HuH-7.5 (cell line): Measurements from ENCODE around the gene VAMP1.
"Not testable (repeated sequence)": the region's sequence is repeated elsewhere in the genome, so short reads cannot be mapped to it uniquely, and the experiment has no call there.

ENCODE experiments used
- DNase-seq: peaks from one replicate; pipeline ENCODE4 v3.0.0; 2011; ENCODE audit warnings: low spot score

VAMP1 gene

DNA sequence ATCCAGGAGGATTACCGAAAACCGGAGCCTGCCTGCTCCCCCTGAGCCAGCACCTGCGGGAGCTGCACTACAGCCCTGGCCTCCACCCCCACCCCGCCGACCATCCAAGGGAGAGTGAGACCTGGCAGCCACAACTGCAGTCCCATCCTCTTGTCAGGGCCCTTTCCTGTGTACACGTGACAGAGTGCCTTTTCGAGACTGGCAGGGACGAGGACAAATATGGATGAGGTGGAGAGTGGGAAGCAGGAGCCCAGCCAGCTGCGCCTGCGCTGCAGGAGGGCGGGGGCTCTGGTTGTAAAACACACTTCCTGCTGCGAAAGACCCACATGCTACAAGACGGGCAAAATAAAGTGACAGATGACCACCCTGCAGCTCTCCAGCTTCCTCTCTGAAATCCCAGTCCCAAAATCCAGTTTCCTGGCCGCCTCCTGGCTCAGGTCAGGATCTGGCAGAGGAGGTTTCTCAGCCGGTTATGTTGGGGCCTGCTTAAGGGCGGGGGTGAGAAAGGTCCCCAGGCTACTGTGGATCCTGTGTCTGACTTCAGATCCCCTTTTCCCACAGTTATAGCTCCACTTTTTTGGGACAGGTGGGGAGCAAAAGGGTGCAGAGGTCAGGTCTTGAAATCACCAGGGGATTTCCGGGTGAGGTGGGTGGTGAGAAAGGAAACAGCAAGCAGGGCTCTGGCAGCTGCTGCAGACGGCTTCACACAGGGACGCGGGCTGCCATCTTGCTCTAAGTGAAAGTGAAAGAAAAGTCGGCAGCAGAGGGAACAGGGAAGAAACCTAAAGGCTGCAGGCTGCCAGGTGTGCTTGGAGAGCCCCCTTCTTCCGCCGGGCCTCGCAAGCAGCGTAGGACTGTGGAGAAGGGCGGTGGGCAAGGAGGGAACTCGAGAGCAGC lies 18.9 kb downstream of the VAMP1 start, which contains the start of gene TAPBPL:
TSS of gene TAPBPL (plus strand) at position 695 of the 897 bp plus-strand sequence. CDS start 207 bp downstream, outside the sequence.
- DNase-seq = peak; percentile 72

DNA sequence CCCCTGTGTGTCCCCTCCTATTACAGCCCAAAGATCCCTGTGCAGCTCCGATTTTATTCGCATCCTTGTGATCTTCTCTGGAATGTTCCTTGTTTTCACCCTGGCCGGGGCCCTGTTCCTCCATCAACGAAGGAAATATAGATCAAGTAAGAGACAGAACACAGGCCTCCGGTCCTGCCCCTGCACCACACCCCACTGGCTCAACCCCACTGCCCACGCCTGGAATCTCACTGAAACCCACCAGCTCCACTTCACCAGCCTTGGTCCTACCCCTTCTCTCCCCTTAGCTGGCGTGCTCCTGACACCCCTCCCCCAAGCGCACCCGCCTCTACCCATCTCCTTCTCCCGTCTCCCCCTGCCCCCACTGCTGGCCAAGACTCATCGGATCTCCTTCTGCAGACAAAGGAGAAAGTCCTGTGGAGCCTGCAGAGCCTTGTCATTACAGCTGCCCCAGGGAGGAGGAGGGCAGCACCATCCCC lies 19.6 kb downstream of the VAMP1 start:
- no peak for DNase-seq

DNA sequence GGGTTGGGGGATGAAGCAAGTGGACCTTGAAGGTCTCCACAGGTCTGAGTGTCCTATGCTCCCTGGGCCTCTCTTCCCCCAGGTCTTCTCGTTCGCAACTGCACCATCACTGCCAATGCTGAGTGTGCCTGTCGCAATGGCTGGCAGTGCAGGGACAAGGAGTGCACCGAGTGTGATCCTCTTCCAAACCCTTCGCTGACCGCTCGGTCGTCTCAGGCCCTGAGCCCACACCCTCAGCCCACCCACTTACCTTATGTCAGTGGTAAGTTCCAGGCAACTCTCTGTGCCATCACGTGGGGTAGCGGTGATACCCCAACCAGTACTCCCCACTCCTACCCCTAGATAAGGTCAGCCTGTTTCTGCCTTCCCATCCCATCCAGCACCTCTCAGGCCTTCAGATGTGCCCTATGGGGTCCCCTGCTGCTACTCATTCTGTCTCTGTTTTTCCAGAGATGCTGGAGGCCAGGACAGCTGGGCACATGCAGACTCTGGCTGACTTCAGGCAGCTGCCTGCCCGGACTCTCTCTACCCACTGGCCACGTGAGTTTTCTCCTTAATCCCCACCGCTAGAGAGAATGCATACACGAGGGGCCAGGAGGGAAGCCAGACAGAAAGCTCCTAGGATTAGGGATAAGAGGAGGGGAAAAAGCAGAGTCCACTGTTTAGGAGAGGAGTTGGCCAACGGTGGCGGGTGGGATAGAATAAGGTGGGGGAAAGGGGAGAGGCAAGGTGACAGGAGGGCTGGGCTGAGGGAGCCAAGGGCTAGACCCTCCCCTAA lies 20.2 kb downstream of the VAMP1 start:
- no peak for DNase-seq

DNA sequence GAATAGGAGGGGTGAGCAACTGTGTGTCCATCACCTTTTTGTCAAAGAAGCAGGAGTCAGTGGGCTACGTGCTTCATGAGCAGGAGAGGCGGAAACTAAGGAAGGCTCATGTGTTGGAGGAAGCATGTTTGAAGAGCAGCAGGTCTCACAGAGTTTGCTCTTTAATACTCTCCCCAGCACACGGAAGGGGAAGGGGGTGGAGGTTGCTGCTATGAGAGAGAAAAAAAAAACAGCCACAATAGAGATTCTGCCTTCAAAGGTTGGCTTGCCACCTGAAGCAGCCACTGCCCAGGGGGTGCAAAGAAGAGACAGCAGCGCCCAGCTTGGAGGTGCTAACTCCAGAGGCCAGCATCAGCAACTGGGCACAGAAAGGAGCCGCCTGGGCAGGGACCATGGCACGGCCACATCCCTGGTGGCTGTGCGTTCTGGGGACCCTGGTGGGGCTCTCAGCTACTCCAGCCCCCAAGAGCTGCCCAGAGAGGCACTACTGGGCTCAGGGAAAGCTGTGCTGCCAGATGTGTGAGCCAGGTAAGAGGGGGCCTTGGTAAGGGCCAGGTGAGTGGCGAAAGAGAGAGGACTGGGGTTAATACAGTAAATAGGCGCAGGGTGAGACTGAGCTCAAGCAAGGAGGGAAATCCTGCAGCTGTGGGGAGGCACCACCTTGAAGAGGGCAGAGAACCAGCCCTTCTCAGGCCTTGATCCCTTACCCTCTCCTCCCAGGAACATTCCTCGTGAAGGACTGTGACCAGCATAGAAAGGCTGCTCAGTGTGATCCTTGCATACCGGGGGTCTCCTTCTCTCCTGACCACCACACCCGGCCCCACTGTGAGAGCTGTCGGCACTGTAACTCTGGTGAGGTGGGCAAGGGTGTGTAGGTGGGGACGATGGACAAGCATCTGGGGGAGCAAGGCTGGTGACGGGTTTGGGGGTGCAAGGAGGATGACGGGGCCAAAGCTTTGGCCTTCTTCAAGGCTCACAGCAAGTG lies 25.5 kb downstream of the VAMP1 start, which contains the start of gene CD27:
TSS of gene CD27 (plus strand) at position 252 of the 985 bp plus-strand sequence. CDS start at position 393, 141 bp downstream.
- DNase-seq = no peak

DNA sequence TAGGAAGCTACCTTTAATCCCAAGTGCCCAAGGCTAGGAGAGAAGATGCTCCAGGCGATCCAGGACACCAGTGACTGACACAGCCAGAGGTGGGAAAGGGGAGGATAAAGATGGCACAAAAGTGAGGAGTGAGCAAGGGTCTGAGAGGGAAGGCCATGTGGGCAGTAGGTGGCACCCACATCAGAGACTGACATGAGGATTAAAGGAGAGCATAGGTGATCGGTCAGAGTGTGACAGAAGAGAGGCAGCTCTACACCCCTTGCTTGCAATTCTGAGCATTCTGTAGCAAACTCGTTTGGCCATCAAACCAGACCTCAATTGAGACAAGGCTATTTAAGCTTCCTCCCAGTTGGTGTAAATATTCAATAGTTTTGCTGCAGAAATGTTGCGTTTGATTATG lies 26.4 kb downstream of the VAMP1 start:
- no peak for DNase-seq

DNA sequence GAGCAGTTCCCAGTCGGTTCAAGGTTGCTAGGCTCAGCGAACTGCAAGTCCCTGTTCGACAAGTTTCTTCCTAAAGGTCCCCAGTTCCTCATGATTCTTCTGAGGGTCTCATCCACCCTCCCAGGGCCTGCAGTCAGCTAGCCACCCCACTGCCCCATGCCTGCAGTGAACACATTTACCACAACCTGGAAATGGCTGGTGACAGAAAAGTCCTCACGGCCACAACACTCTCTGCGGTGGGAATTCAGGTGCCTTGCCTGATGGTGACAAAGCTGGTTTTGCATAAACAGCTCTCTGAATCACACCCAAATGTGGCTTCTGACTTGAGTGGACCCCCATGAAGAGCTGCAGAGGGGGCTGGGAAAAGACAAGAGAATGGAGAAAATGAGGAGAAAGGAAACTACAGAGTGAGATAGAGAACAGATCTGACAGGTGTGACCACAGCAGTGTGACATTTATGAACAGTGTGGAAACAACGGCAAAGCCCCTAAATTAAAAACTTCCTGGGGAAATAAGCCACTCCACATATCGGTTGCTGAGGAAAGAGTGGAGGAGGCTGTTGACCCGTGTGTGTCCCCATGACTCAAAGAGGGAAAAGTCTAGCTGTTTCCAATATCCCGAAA lies 27.0 kb downstream of the VAMP1 start:
- DNase-seq = no peak

DNA sequence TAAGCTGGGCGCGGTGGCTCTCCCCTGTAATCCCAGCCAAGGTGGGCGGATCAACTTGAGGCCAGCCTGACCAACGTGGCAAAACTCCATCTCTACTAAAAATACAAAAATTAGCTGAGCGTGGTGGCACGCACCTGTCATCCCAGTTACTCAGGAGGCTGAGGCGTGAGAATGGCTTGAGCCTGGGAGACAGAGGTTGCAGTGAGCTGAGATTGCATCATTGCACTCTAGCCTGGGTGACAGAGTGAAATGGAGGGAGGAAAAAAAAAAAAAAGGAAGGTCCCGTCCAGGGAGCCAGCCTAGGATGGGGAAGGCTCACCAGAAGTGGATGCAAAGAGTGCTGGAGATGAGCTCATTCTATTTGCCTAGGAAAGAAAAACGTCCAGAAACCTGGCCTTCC lies 27.6 kb downstream of the VAMP1 start:
- DNase-seq = no peak

DNA sequence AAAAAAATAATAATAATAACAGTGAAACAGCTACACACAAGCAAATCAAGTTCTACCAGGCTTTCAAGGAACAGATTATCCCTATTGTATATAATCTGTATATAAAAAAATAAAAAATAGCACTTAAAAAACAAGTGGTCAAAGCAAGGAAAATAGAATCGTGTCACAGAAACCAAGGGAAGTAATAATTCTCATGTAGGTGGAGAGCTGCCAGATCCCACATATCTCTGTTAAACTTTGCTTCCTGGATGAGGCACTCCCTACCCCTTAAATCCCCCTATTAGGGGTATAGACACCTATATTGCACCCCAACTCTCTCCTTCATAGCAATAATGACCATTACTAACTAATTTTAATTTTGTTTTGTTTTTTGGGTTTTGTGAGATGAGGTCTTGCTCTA lies 30.1 kb downstream of the VAMP1 start:
- no peak for DNase-seq

DNA sequence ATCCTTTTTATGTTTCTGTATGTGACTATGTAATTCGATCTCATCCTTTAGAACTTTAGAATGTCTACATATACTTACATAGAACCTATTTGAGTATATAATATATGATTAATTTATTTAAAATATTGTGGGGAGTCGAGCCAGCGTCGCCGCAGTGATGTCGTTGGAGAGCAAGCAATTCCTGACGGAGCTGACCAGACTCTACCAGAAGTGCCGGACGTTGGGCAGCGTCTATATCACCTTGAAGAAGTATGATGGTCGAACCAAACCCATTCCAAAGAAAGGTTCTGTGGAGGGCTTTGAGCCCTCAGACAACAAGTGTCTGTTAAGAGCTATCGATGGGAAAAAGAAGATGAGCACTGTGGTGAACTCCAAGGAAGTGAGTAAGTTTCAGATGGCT lies 32.1 kb downstream of the VAMP1 start:
- no peak for DNase-seq

DNA sequence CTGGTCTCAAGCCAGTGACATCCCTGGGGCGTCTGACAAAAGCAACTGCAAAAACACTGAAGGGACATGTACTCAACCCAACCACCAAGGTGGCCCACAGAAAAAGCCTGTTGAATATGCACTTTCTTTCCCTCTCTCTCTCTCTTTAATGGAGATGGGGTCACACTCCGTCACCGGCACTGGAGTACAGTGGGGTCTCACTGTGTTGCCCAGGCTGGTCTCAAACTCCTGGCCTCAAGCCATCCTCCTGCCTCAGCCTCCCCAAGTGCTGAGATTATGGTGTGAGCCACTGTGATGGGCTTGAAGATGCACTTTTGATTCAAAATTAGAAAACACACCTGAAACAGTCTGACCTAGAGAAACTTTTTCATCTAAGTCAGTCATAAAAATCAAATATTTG lies 32.9 kb downstream of the VAMP1 start:
- no peak for DNase-seq

DNA sequence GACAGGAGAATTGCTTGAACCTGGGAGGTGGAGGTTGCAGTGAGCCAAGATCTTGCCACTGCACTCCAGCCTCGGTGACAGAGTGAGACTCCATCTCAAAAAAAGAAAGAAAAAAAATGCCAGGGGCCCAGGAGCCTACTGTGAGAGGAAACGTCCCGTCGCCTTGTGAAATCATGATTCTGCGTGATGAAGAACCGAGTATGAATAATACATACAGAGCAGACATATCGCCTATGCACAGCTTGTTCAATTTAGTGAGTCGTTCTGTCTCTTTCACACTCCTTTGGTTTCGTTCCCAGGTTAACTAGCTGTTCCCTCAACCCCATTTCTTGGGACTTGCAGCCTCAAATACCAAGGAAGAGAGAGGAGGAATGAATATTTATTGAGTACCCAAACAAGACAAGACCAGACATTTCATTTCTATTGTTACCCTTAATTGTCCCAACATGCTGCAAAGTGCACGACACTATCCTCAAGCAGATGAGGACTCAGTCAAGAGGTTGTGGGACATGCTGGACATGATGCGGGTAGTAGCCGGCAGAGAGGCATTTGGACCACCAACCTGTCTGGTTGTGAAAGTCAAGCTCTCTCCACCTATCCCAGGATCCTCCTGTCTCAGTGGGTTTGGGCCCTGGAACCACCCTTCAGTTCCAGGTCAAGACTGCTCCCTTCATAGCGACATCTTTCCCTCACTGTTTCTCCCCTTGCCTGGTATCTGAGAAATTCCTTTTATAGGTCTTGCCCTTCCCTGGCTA lies 34.3 kb downstream of the VAMP1 start:
- no peak for DNase-seq

DNA sequence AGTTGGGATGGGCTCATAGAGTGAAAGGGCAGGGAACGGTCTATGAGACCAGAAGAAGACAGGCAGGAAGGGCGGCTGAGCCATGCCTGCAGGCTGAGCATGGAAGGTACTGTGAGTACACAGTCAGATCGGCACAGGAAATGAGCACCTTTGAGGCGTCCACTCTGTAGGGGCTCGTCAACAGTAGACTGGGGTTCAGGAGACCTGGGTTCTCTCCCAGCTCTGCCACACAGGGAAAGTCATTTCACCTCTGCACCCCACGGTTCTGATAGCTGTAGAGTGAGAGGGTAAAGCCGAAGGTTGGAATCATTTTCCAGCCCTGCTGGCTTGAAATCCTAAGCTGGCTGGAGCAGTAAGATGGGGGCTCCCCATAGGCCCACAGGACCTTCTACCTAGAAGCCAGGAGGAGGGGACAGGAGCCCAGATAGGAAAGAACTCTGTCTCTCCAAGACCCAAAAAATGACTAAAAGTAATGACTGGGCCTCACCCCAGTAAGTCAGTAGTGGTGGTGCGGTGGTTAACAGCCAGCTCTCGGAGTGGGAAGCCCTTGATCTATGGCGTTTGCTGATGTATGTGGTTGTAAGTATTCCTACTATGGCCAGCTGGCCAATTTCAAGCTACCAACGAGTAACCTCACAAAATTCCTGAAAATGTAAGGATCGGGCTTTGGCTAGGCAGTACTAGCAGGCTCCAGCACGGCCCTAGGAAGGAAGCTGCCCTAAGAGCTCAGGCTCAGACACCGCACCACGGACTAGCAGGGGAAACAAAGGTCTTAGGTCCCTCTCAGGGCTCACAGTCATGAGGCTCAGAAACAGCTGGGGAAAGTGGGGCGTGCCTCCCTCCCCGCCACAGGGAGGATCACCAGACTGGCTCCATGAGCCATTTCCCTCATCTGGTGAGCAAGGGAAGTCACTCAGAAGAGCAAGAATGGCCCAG lies 36.0 kb downstream of the VAMP1 start:
- DNase-seq = no peak

DNA sequence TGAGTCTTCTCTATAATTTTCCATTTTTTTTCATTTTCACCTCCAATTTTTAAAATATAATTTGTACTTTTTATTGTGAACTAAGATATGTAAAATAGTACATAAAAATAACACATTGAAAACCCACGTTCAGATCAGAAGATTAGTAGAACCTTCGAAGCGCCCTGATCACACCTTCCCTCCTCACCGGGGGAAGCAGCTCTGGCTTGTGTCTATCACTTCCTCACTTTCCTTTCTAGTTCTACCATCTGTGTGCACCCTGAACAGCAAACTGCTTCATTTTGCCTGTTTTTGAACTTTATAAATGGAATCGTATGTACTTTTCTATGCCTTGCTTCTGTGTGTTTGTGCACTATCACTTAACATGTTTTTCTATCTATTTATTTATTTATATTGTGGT lies 37.5 kb downstream of the VAMP1 start:
- DNase-seq = no peak

DNA sequence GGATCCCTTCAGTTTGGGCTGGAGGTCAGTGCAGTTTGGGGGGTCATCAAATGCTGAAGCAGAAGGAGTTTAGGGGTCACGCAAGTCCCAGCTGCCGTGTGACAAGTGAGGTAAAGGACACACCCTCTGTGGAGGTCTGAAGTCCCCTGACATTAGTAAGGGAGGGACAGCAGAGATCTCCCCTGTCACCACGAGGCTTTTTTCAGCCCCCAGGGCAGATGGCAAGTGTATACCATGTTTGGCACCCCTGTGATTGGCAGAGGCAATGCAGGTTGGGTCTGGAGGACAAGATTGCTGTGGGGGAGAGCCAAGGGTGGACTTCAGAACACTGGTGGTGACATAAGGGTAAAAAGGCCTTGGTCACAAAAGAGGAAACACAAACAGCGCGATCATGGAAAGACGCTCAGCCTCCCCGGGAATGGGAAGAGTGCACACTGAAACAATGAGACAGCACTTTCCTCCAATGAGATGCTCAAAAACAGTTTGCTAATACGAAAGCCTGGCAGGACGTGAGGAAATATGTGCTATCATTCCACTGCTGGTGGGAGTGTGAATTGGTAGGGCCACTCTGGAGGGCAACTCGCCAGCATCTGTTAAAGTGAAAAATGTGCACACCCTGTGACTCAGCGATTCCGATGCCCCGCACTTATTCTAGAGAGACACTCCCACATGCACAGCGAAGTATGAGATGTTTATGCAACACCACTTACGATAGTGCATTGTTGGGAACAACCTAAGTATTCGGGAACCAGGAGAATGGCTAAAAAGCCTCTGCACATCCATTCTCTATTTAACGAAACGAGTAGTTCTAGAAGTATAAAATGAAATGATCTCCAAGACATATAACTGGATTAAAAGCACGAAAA lies 40.1 kb downstream of the VAMP1 start:
- DNase-seq = no peak

DNA sequence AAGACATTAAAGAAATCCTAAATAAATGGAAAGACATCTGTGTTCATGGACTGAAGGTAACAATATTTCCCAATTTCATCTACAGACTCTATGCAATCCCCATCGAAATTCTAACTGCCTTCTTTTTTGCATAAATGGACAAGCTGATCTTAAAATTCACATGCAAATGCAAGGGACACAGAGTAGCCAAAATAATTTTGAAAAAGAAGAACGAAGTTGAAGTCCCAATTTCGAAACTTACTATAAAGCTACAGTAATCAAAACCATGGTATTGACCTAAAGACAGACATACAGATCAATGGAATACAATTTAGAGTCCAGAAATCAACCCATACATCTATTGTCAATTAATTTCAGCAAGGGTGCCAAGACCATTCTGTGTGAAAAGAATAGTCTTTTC lies 42.2 kb downstream of the VAMP1 start:
- no peak for DNase-seq

DNA sequence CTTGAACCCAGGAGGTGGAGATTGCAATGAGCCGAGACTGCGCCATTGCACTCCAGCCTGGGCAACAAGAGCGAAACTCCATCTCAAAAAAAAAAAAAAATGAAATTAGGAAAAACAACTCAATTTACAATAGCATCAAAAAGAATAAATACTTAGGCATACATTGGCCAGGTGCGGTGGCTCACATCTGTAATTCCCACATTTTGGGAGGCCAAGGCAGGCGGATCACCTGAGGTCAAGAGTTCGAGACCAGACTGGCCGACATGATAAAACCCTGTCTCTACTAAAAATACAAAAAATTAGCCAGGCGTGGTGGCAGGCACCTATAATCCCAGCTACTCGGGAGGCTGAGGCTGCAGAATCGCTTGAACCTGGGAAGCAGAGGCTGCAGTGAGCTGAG lies 42.7 kb downstream of the VAMP1 start:
- not testable (repeated sequence) for DNase-seq

DNA sequence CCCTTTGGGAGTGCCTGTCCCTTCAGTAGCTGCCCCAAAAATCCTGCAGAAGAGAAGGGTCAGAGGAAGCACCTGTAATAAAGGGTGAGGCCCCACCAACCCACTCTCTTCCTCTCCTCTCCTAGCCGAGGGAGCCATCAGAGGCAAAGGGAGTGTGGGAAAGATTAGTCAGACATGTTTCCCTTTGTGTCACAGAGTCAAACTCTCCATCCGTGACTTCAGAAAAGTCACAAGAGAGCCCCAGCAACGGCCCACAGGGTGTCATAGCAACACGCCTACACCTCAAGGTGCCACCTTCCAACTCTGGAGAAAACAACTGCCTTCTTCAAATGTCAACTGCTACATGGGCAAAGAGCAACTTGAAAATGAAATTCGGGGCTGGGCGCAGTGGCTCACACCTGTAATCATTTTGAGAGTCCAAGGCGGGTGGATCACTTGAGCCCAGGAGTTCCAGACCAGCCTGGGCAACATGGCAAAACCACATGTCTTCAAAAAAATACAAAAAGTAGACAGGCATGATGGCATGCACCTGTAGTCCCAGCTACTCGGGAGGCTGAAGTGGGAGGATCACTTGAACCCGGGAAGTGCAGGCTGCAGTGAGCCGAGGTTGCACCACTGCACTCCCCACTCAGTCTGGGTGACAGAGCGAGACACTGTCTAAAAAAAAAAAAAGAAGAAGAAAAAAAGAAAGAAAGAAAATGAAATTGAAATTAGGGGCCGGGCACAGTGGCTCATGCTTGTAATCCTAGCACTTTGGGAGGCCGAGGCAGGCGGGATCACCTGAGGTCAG lies 43.4 kb downstream of the VAMP1 start:
- no peak for DNase-seq
